ENCODE data around the gene TSPAN7.

Gene TSPAN7, protein sequence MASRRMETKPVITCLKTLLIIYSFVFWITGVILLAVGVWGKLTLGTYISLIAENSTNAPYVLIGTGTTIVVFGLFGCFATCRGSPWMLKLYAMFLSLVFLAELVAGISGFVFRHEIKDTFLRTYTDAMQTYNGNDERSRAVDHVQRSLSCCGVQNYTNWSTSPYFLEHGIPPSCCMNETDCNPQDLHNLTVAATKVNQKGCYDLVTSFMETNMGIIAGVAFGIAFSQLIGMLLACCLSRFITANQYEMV

GRCh38 chrX:38561126-38561868 lies at the start of gene TSPAN7:
Gene TSPAN7 (plus strand): TSS chrX:38561542. CDS start chrX:38561547, 5 bp downstream.
- DNase-seq: peak; percentile 72

- no peak for DNase-seq
These were observed 48.1 kb upstream of the TSPAN7 start for GRCh38 chrX:38513112-38513742.

DNA sequence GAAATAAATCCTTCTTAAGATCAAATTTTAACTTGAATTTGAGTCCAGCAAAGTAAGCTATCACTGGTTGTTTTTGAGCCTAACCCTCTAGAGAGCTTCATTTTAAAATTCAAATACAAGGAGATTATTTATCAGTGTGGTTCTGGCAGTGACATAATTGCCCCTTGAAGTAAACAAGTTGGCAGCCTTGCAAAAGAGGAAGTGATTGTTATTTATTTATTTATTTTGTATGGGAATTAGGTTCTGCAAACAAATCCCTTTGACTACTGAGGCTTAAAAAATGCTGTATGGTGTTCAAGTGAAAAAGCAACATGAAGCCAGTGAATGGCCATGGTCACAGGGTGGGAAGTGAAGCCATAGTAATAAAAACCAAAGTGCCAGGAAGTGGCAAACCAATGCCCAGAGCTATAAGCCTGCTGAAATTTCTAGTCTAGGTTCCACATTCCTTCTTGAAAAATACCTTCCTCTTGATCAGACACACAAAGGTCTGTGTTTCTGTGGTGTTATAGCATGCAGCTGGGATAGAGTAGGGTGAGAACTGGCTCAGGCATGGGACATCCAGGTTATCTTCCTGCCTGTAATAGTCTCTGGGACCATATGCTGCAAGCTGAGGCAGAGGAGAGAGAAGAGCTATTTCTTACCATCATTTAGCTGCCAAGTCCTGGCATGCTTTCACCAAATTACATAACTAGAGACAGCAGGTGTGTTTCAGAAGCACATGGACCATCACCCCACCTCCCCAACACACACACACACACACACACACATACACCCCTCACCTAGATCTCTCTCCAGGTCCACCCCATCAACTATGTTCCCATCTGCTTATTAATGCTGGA lies 47.1 kb upstream of the TSPAN7 start:
- DNase-seq: no peak

DNA sequence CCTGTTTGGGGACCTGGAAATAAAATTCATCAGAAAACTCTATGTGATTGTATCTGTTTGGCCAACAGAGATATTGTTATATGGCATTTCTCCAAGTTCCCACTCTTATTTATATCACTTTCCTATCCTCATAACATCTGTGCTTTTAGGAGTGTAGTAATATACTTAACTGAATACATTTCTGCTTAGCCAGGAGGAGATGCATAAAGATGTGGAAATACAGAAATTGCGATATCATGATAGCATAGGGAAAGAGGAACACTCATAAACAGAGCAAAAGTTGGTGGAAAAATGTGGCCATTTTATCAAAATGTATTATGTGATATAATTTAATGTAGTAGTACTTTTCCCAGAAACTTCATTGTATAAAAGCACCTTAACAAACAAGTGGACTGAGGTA lies 46.1 kb upstream of the TSPAN7 start:
- no peak for DNase-seq

GRCh38 chrX:38516196-38516774 lies 45.1 kb upstream of the TSPAN7 start:
- DNase-seq: no peak

- no peak for DNase-seq
These were observed 41.7 kb upstream of the TSPAN7 start for GRCh38 chrX:38519651-38520050.

- DNase-seq: no peak
These were observed 23.2 kb upstream of the TSPAN7 start for GRCh38 chrX:38538134-38538533.

GRCh38 chrX:38539748-38540147 lies 21.6 kb upstream of the TSPAN7 start:
- no peak for DNase-seq

DNA sequence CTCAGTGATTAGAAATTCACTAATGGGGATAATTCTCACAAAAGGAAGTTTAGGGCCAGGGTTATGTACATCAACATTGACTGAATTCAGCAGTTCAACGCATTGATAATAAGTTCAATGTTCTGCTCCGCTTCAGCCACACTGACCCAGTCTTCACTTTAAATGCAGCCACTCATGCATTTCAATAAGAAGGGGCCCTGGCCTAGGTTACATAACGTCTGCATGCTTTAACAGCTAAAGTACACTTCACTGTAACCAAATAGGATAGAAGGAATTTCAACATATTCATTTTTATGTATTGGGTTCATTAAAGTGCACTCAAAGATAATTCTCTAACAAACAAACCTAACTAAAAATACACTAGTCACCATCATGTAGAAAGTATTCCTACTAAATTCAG lies 12.8 kb upstream of the TSPAN7 start:
- DNase-seq: no peak

DNA sequence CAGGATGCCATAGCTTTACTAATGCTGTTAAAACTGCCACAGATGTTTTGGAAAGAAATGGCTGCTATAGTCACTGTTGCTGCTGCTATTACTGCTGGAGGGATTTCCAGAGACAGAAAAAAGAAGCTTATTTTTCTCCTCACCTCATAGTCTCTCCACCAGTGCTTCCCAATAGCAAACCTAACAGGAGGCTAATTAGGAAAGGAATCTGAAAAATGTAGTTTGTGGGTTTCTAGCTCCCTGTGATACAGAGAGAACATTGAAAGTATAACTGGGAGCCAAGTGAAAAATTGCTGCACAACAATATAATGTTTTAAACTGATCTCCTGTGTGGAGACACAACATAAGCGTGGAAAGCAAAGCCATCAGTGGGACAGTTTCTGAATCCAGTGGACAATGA lies 8.6 kb upstream of the TSPAN7 start:
- DNase-seq: no peak

DNA sequence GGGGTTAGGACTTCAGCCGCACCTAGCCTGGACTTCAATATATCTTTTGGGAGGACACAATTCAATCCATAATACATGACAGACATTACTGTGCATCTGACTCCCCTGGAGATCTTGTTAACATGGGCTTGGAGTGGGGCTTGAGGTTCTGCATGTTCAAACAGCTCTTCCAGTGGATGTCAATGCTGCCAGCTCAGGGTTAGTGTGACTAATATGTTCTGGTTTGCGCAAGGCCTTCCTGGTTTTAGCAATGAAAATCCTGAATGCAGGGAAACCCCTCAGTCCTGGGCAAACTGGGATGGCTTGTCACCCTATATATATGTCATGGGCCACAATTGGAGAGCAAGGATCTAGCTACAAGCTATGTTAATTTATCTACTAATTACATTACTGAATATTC lies 2.7 kb upstream of the TSPAN7 start:
- DNase-seq: no peak

DNA sequence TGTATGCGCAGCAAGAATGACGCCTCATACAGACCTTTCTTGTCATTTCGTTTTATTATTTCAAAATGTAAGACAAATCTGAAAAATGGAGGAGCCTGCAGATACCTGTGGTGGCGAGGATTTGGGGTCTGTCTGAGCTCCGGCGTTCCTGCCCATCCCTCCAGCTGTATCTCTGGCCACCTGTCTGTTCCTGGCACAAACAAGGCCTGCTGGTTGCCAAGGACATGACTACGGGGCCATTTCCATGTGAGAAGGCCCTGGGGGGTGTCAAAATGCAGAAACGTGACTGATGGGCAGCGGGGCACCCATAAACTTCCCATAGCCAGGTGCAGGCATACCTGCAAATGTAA lies 591 bp upstream of the TSPAN7 start:
- DNase-seq: no peak

GRCh38 chrX:38561951-38562719 lies 793 bp downstream of the TSPAN7 start:
- no peak for DNase-seq

GRCh38 chrX:38563030-38563429 lies 1.7 kb downstream of the TSPAN7 start:
- no peak for DNase-seq

GRCh38 chrX:38570396-38570795 lies 9.1 kb downstream of the TSPAN7 start:
- no peak for DNase-seq

DNA sequence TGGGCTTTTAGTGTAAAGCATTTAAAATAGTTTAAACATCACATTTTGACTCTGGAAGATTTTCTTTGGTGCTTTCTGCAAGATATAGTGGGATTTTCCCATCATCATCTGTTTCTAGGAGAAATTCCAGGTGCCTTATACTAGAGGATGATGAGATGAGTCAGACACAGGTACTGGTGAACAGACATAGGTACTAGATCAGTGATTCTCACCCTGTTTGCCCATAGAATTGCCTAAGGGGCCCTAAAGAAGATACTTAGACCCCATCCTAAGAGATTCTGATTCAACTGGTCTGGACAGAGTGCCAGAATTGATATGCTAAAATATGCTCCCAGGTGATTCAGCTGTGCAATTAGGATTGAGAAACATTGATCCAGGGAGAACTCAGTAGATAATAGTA lies 9.7 kb downstream of the TSPAN7 start:
- no peak for DNase-seq

GRCh38 chrX:38574858-38575257 lies 13.5 kb downstream of the TSPAN7 start:
- no peak for DNase-seq

- DNase-seq: no peak
These were observed 14.5 kb downstream of the TSPAN7 start for GRCh38 chrX:38575888-38576287.

DNA sequence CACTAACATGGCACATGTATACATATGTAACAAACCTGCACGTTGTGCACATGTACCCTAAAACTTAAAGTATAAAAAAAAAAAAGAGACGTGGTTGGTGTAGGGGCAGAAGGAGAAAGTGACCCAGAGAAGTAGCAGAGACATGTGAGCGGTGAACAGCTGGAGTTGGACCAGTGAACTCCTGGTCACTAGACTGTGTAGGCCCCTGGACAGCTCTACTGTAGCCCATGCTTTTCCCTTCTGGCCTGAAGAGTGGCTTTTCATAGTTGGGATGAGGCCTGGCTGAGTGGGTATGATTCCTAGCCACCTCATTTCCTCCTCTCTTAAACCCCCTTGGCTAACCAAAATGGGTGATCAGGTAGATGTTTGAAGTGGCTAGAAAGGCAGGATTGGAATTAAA lies 16.4 kb downstream of the TSPAN7 start:
- no peak for DNase-seq

DNA sequence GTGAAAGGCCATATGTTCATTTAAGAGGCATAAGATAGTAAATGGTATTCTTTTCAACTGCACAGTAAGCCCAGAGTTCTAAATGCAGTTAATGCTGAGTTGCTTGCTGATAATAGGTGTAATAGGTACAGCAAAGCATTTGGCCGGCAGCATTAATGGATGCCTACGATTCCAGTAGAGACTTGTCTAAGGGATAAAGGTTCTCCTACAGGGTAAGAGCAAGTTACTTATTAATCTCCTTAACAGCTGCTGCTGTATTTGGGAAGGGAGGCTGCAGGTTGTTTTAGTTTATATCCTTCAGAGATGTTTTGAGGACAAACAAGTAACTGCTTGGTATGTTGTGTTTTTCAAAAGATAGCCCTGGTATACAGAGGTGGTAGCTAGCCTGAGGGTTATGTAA lies 16.8 kb downstream of the TSPAN7 start:
- no peak for DNase-seq

- DNase-seq: no peak
These were observed 21.8 kb downstream of the TSPAN7 start for GRCh38 chrX:38583181-38583580.

DNA sequence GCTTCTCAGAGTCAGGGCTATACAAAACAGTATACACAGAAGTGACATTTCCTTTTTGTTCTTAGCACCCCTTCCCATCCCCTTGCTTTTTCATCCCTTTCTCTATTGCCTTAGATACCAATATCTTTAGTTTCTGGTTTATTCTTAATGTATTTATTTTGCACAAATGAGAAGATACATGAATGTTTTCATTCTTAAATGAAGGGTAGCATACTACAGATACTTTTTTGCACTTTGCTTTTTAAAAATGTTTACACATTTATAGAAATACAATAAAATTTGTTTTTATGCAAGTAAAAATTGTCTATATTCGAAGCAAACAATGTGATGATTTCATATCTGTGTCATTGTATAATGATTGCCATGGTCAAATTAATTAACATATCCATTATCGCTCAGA lies 33.1 kb downstream of the TSPAN7 start:
- DNase-seq: no peak
